Measurements from ENCODE around the gene CAPN8.
A peak's percentile ranks its signal among the peaks of the same experiment; 100 is the strongest.
"Not testable (repeated sequence)": the region's sequence is repeated elsewhere in the genome, so short reads cannot be mapped to it uniquely, and the experiment has no call there.

Gene CAPN8

GRCh38 chr1:223521150-223521549 lies 144.4 kb downstream of the CAPN8 start:
- no peak for DNase-seq

GRCh38 chr1:223520200-223520599 lies 145.3 kb downstream of the CAPN8 start:
- DNase-seq = no peak

GRCh38 chr1:223519116-223519515 lies 146.4 kb downstream of the CAPN8 start:
- DNase-seq = no peak

- not testable (repeated sequence) for DNase-seq
Observed at GRCh38 chr1:223518553-223518952, 146.9 kb downstream of the CAPN8 start.

DNA sequence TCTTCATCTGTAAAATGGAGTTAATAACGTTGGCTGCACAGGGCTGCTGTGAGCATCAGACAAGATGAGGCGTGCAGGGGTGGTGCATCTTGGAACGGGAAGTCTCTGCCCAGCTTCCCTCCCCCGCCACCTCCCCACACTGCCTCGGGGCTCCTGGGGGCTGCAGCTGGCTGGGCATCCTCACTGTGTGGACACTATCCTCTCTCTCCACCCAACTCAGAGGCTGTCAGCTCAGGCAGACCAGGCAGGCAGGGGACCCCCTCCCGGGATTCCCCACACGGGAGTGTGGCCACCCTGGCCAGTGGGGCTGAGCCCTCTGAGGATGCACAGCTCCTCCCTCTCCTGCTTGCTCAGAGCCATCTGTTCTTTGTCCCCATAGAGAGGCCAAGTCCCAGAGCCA lies 149.6 kb downstream of the CAPN8 start:
- no peak for DNase-seq

GRCh38 chr1:223515421-223515820 lies 150.1 kb downstream of the CAPN8 start:
- DNase-seq = peak; percentile 57

DNA sequence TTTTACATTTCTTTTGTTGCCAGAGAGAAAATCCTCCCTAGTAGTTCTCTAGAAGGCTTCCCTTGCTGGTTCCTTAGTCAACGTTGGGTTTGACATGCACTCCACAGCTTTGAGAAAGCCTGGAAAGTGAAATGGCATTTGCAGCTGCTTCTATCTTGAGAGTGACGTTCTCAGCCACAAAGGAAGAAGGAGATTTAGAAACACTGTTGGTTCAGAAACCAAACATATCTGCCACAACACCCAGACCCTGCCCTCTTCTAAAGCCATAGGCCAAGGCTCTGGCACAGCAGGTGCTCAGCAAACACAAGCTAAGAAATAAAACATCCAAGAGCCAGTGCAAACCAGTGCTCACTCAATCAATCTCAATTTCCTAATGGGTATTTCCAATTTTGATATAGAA lies 150.9 kb downstream of the CAPN8 start:
- DNase-seq = no peak

GRCh38 chr1:223513309-223513708 lies 152.2 kb downstream of the CAPN8 start:
- no peak for DNase-seq

DNA sequence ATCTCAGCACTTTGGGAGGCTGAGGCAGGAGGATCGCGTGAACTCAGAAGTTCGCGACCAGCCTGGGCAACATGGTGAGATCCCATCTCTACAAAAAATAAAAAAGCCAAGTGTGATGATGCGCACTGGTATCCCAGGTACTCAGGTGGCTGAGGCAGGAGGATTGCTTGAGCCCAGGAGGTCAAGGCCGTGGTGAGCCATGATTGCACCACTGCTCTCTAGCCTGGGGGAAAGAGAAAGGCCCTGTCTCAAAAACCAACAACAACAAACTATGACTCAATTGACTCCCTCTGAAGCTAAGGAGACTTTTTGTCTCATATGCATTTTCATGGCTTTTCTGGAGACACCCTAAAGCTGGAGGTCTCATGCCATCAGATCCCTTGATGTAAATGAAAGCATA lies 153.4 kb downstream of the CAPN8 start:
- DNase-seq = no peak

DNA sequence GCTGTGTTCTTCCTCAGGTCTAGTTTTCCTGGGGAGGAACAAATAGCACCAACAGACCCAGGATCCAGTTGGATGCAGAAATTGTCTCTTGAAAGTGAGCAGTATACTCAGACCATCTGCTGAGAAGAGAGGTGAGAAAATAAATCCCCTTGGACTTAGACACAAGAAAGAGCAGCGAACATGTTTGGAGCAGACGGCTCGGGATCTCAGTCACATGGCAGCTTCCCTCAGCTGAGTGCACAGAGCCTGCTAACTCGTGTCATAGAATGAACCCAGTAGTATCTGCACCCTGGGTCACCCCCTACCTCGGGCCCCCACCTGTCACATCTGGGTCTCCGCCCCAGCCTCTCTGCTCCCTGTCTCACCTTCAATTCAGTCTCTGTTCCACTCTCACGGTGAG lies 156.7 kb downstream of the CAPN8 start:
- DNase-seq = no peak

- no peak for DNase-seq
Observed at GRCh38 chr1:223504741-223505140, 160.8 kb downstream of the CAPN8 start.

GRCh38 chr1:223503348-223503747 lies 162.2 kb downstream of the CAPN8 start:
- no peak for DNase-seq

GRCh38 chr1:223500560-223501425 lies 164.7 kb downstream of the CAPN8 start:
- DNase-seq = no peak

DNA sequence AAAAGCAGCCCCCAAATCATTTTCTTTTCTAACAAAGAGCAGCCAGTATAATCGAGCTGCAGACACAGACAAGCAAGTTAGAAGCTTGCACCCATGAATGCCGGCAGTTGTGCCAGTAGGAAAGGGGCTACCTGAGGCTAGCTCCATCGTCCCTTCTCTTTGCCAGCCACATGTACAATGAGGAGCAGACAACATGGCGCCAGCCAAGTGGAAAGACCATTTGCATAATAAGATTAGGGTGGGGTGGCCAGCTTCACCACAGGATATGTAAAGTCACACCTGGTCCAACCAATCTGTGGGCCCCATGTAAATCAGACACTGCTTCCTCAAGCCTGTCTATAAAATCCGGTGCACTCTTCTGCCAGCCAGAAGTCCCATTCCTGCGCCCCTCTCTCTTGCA lies 168.6 kb downstream of the CAPN8 start:
- DNase-seq = no peak

DNA sequence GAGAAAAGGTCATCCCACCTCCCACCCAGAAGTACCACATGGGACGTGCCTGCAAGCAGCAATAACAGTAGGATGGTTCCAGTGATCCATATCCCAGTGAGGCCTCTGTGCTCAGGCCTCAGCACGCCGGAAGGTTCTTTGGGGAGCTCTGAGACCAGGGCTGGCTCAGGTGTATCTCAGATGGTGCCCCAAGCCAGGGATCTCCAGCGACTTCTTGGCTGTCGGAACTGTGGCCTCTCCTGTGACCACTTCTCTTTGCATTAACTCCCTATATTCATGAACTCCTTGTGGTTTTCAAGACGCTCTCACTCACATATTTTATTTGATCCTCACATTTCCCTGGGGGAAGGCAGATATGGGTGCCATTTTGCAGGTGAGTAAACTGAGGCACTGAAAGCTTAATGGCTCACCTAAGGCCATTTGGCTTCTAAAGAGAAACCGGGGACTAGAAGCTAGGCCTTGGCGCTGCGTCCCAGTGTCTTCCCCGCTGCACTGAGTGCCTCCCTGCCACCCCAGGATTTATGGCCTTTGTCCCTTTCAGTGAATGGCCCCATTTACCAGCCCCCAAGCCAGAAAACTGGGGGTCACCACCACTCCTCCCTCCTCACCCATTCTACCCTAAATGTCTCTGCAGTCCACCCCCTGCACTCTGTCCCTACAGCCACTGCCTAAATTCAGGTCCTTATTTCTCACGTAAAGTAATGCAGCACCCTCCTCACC lies 170.4 kb downstream of the CAPN8 start:
- no peak for DNase-seq

DNA sequence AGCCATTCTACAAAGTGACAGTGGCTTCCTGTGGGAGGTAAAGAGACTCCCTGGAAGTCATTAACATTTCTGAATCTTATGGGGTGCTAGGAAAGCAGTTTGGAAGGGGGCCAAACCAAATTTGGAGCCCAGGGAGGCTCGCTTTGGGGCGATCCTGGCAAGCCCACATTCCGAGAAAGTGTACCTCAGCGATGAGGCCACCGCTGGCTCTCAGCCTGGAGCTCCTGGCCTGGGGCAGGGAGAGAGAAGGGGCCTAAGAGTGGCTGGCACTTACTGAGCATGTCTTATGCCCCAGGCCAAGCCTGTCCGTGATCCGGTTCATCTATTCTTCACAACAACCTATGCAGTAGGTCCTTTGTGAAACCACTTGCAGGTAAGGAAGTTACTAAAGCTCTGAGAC lies 173.5 kb downstream of the CAPN8 start:
- DNase-seq = no peak
